HCT116 (cell line): Measurements from ENCODE around the gene TLR9. TPM values are rescaled to one million over a fixed set of nuclear protein-coding genes. Genes with fewer than 3 reads are reported as not detected.
A peak's percentile ranks its signal among the peaks of the same experiment; 100 is the strongest.

Experiments
- ATAC-seq: fragments of 200-7000 bp; cut with Tn5 transposase; 2 replicates; pipeline ENCODE4 v1.9.1; 2020; ENCODE audit warnings: mild to moderate bottlenecking, moderate library complexity
- BruUV-seq: library from RNA; stranded (reverse); fragments of 400-500 nt; replicated peaks from 2 replicates; lab custom pipeline; 2021; lab: Mats Ljungman, UMichigan
- CTCF ChIA-PET: fragments of 300-600 bp; sonication (Branson Sonifier 250); formaldehyde crosslinking; loops from one replicate; lab custom pipeline; 2021; ENCODE audit warnings: antibody characterized with exemption; lab: Charles Lee
- POLR2A ChIA-PET: fragments of 300-600, 350-600 bp; sonication (Branson Sonifier 250); formaldehyde crosslinking; loops from one replicate; lab custom pipeline; 2021; ENCODE audit warnings: antibody characterized with exemption; lab: Charles Lee
- RAD21 ChIA-PET, 2 experiments: fragments of 300-600 bp; sonication (Branson Sonifier 250); formaldehyde crosslinking; loops; one replicate each; lab custom pipeline; 2023; ENCODE audit warnings: low total read pairs in 2 of 2; ENCODE audit not compliant: uncharacterized antibody in 2 of 2, unreplicated experiment in 2 of 2, low non-redundant PET in 1 of 2; lab: Charles Lee
- DNase-seq: peaks from one replicate; pipeline ENCODE4 v3.0.0-alpha.2; 2010; ENCODE audit warnings: low read depth, low spot score
- H2AFZ ChIP-seq: fragments of 200-600 bp; shearing (Covaris generic), sonication (generic); 2 replicates; pipeline ENCODE4 v1.6.1; 2017; ENCODE audit warnings: low read depth, mixed run types, mixed read lengths, antibody characterized with exemption, low read length; ENCODE audit not compliant: poor library complexity, severe bottlenecking
- H3K27ac ChIP-seq: 2 replicates; pipeline ENCODE4 v1.5.1; 2012; ENCODE audit warnings: low read depth, low read length
- H3K27me3 ChIP-seq: fragments of 200-600 bp; sonication (generic); 2 replicates; pipeline ENCODE4 v1.6.1; 2016; ENCODE audit warnings: mixed run types, low read length, mixed read lengths; ENCODE audit not compliant: insufficient read depth
- H3K36me3 ChIP-seq, 2 experiments: fragments of 200-500 bp in 1 of 2; fragments of 200-600 bp in 1 of 2; sonication (Bioruptor generic) in 1 of 2; sonication (generic) in 1 of 2; 2 replicates each; pipeline versions ENCODE4 v1.5.1 to v1.6.1; 2014 to 2016; ENCODE audit warnings: low read length in 2 of 2, inconsistent platforms in 1 of 2, mixed read lengths in 1 of 2, mixed run types in 1 of 2; ENCODE audit not compliant: insufficient read depth in 2 of 2, control insufficient read depth in 1 of 2
- H3K4me1 ChIP-seq, 2 experiments: fragments of 200-600 bp in 1 of 2; sonication (generic) in 1 of 2; 2 replicates each; pipeline versions ENCODE4 v1.5.1 to v1.6.1; 2012 to 2017; ENCODE audit warnings: low read length in 2 of 2, inconsistent platforms in 1 of 2, mild to moderate bottlenecking in 1 of 2, mixed read lengths in 1 of 2, mixed run types in 1 of 2, moderate library complexity in 1 of 2; ENCODE audit not compliant: insufficient read depth in 2 of 2, control insufficient read depth in 1 of 2
- H3K4me2 ChIP-seq: fragments of 200-600 bp; sonication (generic); 2 replicates; pipeline ENCODE4 v1.6.1; 2017; ENCODE audit warnings: mixed run types, low read length, mixed read lengths
- H3K4me3 ChIP-seq, 2 experiments: fragments of 200-600 bp in 1 of 2; sonication (generic) in 1 of 2; replicated peaks in 1 of 2; 2 replicates each; pipeline ENCODE4 v1.5.1; 2011 to 2016; ENCODE audit warnings: low read length in 2 of 2, control low read depth in 1 of 2, low read depth in 1 of 2, mild to moderate bottlenecking in 1 of 2, mixed read lengths in 1 of 2, mixed run types in 1 of 2
- H3K79me2 ChIP-seq: fragments of 200-600 bp; sonication (generic); 2 replicates; pipeline ENCODE4 v1.6.1; 2017; ENCODE audit warnings: mild to moderate bottlenecking, mixed run types, low read length, moderate library complexity, mixed read lengths; ENCODE audit not compliant: insufficient read depth
- H3K9ac ChIP-seq: fragments of 200-600 bp; sonication (generic); 2 replicates; pipeline ENCODE4 v1.6.1; 2016; ENCODE audit warnings: low read length, mixed read lengths
- H3K9me2 ChIP-seq: fragments of 200-600 bp; sonication (generic), shearing (Covaris generic); 2 replicates; pipeline ENCODE4 v1.6.1; 2017; ENCODE audit warnings: mixed run types, mild to moderate bottlenecking, moderate library complexity; ENCODE audit not compliant: insufficient read depth
- H3K9me3 ChIP-seq, 2 experiments: fragments of 200-500 bp in 1 of 2; fragments of 200-600 bp in 1 of 2; sonication (Bioruptor generic) in 1 of 2; sonication (generic) in 1 of 2; 2 replicates each; pipeline ENCODE4 v1.6.1; 2014 to 2017; ENCODE audit warnings: low read length in 2 of 2, mixed read lengths in 2 of 2, inconsistent platforms in 1 of 2, low read depth in 1 of 2, mild to moderate bottlenecking in 1 of 2, mixed run types in 1 of 2, moderate library complexity in 1 of 2; ENCODE audit not compliant: control insufficient read depth in 1 of 2, insufficient read depth in 1 of 2
- H4K20me1 ChIP-seq: fragments of 200-600 bp; sonication (generic), shearing (Covaris generic); 2 replicates; pipeline ENCODE4 v1.6.1; 2017; ENCODE audit warnings: mixed run types, mild to moderate bottlenecking, moderate library complexity; ENCODE audit not compliant: insufficient read depth
- CTCF ChIP-seq, 3 experiments: fragments of 200-600 bp in 1 of 3; sonication (generic) in 1 of 3; IDR thresholded peaks in 2 of 3; conservative IDR thresholded peaks in 1 of 3; 2 replicates each; pipeline ENCODE4 v1.5.1; 2012 to 2017; ENCODE audit warnings: low read depth in 2 of 3, low read length in 2 of 3, antibody characterized with exemption in 1 of 3, borderline replicate concordance in 1 of 3, control low read depth in 1 of 3, mild to moderate bottlenecking in 1 of 3, mixed read lengths in 1 of 3, mixed run types in 1 of 3, moderate library complexity in 1 of 3; ENCODE audit not compliant: insufficient read depth in 1 of 3
- POLR2A ChIP-seq: IDR thresholded peaks from 2 replicates; pipeline ENCODE4 v1.7.0; 2011; ENCODE audit warnings: borderline replicate concordance; ENCODE audit not compliant: insufficient read depth, insufficient read length; ENCODE audit errors: extremely low read depth
- REST ChIP-seq: IDR thresholded peaks from 2 replicates; pipeline ENCODE4 v1.6.1; 2012; ENCODE audit warnings: low read depth
- SIN3A ChIP-seq: IDR thresholded peaks from 2 replicates; pipeline ENCODE4 v1.6.1; 2012; ENCODE audit warnings: low read depth
- intact Hi-C: fragments of 100-400 bp; cut with micrococcal nuclease; formaldehyde crosslinking; loops from 2 replicates; pipeline ENCODE4 v1.10.0; 2022
- total RNA-seq: library from RNA; stranded (reverse); gene quantifications from one replicate; pipeline ENCODE4 v1.2.1, GENCODE V29; 2021; ENCODE audit not compliant: unreplicated experiment

Gene TLR9
- total RNA-seq, 1 experiment from 2014 or later: 0.15 TPM

- TF ChIP-seq REST (no peak), SIN3A (no peak), POLR2A (no peak)
Measured at GRCh38 chr3:52246728-52247408, 21.4 kb upstream of the TLR9 start (continued).

GRCh38 chr3:52246264-52246620 lies 20.8 kb upstream of the TLR9 start:
- Histone ChIP-seq H3K4me1 (peaks cover 20 to 33% of the 10 kb centered on the region in 2 experiments; a peak in 3 of 4 replicates), H3K4me2 (peak overlapping the region; percentile 96), H3K79me2 (no peaks in the 10 kb centered on the region), H3K36me3 (peaks cover 2 to 12% of the 10 kb centered on the region in 2 experiments; a peak in 3 of 4 replicates), H3K9ac (peak overlapping the region; percentile 64), H3K4me3 (peak overlapping the region; percentile 37 to 63), H3K27ac (peak overlapping the region; percentile 59; the same call in 1 of the 2 replicates), H3K9me3 (peaks cover 0 to 4% of the 10 kb centered on the region in 2 experiments; a peak in 1 of 4 replicates)
- no TSS peak for BruUV-seq
- RAD21 ChIA-PET: interaction anchor here in 1 of 2 experiments (0.6 kb wide), 1 partner anchor 13 kb away, joined by 4 read pairs; no protein-coding TSS in a partner anchor
- TF ChIP-seq CTCF (IDR thresholded peaks at IDR 0.05 in 2 of 3, conservative IDR thresholded peaks at IDR 0.05 in 1 of 3; ENCODE audit: borderline replicate concordance in 1 of 3, insufficient read depth in 1 of 3, low read depth in 2 of 3, low read length in 2 of 3): no peak
- TF ChIP-seq, all 23 proteins: peak for 0
- ChIA-PET POLR2A (no interaction called here), CTCF (no interaction called here)
- ATAC-seq: peak; percentile 26
- Histone ChIP-seq H4K20me1 (no peaks in the 10 kb centered on the region), H2AFZ (peak overlapping the region; percentile 85), H3K27me3 (no peaks in the 10 kb centered on the region), H3K9me2 (no peaks in the 10 kb centered on the region)
- intact Hi-C loops: no loop called here
- no peak for DNase-seq
